Measurements from ENCODE around the gene MUSK.

DNA sequence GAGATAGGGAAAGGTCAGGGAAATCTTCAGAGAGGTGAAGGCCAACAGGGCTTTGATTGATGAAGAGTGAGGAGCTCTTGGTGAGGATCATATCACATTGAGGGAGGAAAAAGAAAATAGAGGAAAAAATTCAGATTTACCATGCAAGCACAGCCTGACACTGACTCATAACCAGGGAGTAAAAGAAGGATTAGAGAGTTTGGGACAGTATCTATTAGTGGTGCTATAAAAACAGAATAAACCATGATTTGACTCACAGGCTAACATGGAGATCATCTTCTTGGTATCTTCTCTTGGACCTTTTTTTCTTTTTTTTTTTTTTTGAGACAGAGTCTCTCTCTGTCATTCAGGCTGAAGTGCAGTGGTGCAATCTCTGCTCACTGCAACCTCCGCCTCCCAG, 44.4 kb downstream of the MUSK start:
- TF ChIP-seq, protein P1, sequence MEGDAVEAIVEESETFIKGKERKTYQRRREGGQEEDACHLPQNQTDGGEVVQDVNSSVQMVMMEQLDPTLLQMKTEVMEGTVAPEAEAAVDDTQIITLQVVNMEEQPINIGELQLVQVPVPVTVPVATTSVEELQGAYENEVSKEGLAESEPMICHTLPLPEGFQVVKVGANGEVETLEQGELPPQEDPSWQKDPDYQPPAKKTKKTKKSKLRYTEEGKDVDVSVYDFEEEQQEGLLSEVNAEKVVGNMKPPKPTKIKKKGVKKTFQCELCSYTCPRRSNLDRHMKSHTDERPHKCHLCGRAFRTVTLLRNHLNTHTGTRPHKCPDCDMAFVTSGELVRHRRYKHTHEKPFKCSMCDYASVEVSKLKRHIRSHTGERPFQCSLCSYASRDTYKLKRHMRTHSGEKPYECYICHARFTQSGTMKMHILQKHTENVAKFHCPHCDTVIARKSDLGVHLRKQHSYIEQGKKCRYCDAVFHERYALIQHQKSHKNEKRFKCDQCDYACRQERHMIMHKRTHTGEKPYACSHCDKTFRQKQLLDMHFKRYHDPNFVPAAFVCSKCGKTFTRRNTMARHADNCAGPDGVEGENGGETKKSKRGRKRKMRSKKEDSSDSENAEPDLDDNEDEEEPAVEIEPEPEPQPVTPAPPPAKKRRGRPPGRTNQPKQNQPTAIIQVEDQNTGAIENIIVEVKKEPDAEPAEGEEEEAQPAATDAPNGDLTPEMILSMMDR (IDR thresholded peaks at IDR 0.05): no peak
- TF ChIP-seq POLR2AphosphoS5 (IDR thresholded peaks at IDR 0.05) (no peak), EP300 (IDR thresholded peaks at IDR 0.05) (no peak), POLR2A (IDR thresholded peaks at IDR 0.05) (no peak)
